Measurements from ENCODE around the gene C2CD3.

DNA sequence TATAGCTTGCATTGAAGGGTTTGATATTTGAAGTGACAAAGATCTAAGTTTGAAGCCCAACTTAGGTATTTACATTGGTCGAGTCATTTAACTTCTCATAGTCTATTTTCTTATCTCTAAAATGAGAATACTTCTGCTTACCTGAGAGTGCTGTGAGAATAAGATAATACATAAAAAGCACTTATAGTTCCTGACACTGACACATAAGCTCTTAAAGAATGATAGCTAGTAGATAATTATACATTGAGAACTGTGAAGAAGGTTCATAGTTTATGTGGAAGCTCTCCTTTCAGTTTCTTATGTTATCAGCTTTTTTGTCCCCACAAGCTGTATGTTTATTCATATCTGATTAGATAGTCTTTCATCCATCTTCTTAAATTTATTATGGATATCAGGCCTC lies 5.1 kb upstream of the C2CD3 start:
- TF ChIP-seq POLR2AphosphoS5 (IDR thresholded peaks at IDR 0.05; ENCODE audit: low read depth) (no peak), SPI1 (IDR thresholded peaks at IDR 0.05; ENCODE audit: borderline replicate concordance, low read depth) (no peak)
- TF ChIP-seq, protein P1, sequence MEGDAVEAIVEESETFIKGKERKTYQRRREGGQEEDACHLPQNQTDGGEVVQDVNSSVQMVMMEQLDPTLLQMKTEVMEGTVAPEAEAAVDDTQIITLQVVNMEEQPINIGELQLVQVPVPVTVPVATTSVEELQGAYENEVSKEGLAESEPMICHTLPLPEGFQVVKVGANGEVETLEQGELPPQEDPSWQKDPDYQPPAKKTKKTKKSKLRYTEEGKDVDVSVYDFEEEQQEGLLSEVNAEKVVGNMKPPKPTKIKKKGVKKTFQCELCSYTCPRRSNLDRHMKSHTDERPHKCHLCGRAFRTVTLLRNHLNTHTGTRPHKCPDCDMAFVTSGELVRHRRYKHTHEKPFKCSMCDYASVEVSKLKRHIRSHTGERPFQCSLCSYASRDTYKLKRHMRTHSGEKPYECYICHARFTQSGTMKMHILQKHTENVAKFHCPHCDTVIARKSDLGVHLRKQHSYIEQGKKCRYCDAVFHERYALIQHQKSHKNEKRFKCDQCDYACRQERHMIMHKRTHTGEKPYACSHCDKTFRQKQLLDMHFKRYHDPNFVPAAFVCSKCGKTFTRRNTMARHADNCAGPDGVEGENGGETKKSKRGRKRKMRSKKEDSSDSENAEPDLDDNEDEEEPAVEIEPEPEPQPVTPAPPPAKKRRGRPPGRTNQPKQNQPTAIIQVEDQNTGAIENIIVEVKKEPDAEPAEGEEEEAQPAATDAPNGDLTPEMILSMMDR (IDR thresholded peaks at IDR 0.05; ENCODE audit: insufficient read depth, low read length), result no peak
- TF ChIP-seq, protein P2, sequence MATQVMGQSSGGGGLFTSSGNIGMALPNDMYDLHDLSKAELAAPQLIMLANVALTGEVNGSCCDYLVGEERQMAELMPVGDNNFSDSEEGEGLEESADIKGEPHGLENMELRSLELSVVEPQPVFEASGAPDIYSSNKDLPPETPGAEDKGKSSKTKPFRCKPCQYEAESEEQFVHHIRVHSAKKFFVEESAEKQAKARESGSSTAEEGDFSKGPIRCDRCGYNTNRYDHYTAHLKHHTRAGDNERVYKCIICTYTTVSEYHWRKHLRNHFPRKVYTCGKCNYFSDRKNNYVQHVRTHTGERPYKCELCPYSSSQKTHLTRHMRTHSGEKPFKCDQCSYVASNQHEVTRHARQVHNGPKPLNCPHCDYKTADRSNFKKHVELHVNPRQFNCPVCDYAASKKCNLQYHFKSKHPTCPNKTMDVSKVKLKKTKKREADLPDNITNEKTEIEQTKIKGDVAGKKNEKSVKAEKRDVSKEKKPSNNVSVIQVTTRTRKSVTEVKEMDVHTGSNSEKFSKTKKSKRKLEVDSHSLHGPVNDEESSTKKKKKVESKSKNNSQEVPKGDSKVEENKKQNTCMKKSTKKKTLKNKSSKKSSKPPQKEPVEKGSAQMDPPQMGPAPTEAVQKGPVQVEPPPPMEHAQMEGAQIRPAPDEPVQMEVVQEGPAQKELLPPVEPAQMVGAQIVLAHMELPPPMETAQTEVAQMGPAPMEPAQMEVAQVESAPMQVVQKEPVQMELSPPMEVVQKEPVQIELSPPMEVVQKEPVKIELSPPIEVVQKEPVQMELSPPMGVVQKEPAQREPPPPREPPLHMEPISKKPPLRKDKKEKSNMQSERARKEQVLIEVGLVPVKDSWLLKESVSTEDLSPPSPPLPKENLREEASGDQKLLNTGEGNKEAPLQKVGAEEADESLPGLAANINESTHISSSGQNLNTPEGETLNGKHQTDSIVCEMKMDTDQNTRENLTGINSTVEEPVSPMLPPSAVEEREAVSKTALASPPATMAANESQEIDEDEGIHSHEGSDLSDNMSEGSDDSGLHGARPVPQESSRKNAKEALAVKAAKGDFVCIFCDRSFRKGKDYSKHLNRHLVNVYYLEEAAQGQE (IDR thresholded peaks at IDR 0.05; ENCODE audit: insufficient replicate concordance, low read depth), result no peak

Data from HL-60 (cell line).